Mesenchymal stem cell (in vitro differentiated cells and primary cell): ENCODE results near the gene EFNA2.

ENCODE experiments used
- DNase-seq: peaks from one replicate; pipeline ENCODE4 v3.0.0-alpha.2; 2013
- H2AFZ ChIP-seq: one replicate; pipeline ENCODE4 v1.6.1; 2013; ENCODE audit warnings: low read depth, mild to moderate bottlenecking, control low read depth, inconsistent platforms, low read length, moderate library complexity
- H2AK5ac ChIP-seq: 2 replicates; pipeline ENCODE4 v1.6.1; 2013; ENCODE audit warnings: low read length, moderate library complexity, mild to moderate bottlenecking, inconsistent platforms; ENCODE audit not compliant: severe bottlenecking
- H2BK120ac ChIP-seq: one replicate; pipeline ENCODE4 v1.6.1; 2013; ENCODE audit warnings: low read depth, mild to moderate bottlenecking, inconsistent platforms, low read length, moderate library complexity
- H2BK12ac ChIP-seq, 2 experiments: one replicate each; pipeline ENCODE4 v1.6.1; 2013; ENCODE audit warnings: inconsistent platforms in 2 of 2, low read length in 2 of 2, mild to moderate bottlenecking in 2 of 2, moderate library complexity in 2 of 2, control low read depth in 1 of 2
- H2BK15ac ChIP-seq: one replicate; pipeline ENCODE4 v1.6.1; 2013; ENCODE audit warnings: mild to moderate bottlenecking, low read depth, inconsistent platforms; ENCODE audit not compliant: poor library complexity, severe bottlenecking
- H2BK5ac ChIP-seq: 2 replicates; pipeline ENCODE4 v1.6.1; 2013; ENCODE audit warnings: low read depth, mild to moderate bottlenecking, low read length, control low read depth, inconsistent platforms; ENCODE audit not compliant: poor library complexity, severe bottlenecking
- H3K14ac ChIP-seq, 2 experiments: one replicate each; pipeline ENCODE4 v1.6.1; 2013; ENCODE audit warnings: inconsistent platforms in 2 of 2, low read length in 2 of 2, control low read depth in 1 of 2, mild to moderate bottlenecking in 1 of 2, moderate library complexity in 1 of 2
- H3K18ac ChIP-seq, 2 experiments: one replicate each; pipeline ENCODE4 v1.6.1; 2013; ENCODE audit warnings: inconsistent platforms in 2 of 2, low read length in 2 of 2, control low read depth in 1 of 2, low read depth in 1 of 2, mild to moderate bottlenecking in 1 of 2
- H3K23ac ChIP-seq, 2 experiments: one replicate each; pipeline ENCODE4 v1.6.1; 2013; ENCODE audit warnings: inconsistent platforms in 2 of 2, low read length in 2 of 2, mild to moderate bottlenecking in 2 of 2, moderate library complexity in 2 of 2, control low read depth in 1 of 2
- H3K27ac ChIP-seq: 2 replicates; pipeline ENCODE4 v1.5.1; 2013; ENCODE audit warnings: mild to moderate bottlenecking, moderate library complexity, low read length, control low read depth, inconsistent platforms; ENCODE audit not compliant: poor library complexity, severe bottlenecking
- H3K27me3 ChIP-seq, 2 experiments: 2 replicates each; pipeline versions ENCODE4 v1.6.1 to v1.7.0; 2013; ENCODE audit warnings: low read length in 2 of 2, mild to moderate bottlenecking in 2 of 2, moderate library complexity in 2 of 2, control low read depth in 1 of 2, inconsistent platforms in 1 of 2; ENCODE audit not compliant: control insufficient read depth in 1 of 2, insufficient read depth in 1 of 2
- H3K36me3 ChIP-seq, 2 experiments: 2 replicates each; pipeline versions ENCODE4 v1.6.1 to v1.7.0; 2013; ENCODE audit warnings: low read length in 2 of 2, control low read depth in 1 of 2, inconsistent platforms in 1 of 2, low read depth in 1 of 2, mild to moderate bottlenecking in 1 of 2; ENCODE audit not compliant: insufficient read depth in 2 of 2, control insufficient read depth in 1 of 2
- H3K4ac ChIP-seq, 2 experiments: one replicate each; pipeline ENCODE4 v1.6.1; 2013; ENCODE audit warnings: inconsistent platforms in 2 of 2, low read length in 2 of 2, mild to moderate bottlenecking in 2 of 2, moderate library complexity in 2 of 2, control low read depth in 1 of 2, low read depth in 1 of 2
- H3K4me1 ChIP-seq: 2 replicates; pipeline ENCODE4 v1.6.1; 2013; ENCODE audit warnings: low read depth, low read length, control low read depth; ENCODE audit not compliant: control insufficient read depth, insufficient read depth
- H3K4me2 ChIP-seq: 2 replicates; pipeline ENCODE4 v1.6.1; 2013; ENCODE audit warnings: low read length, mild to moderate bottlenecking, inconsistent platforms; ENCODE audit not compliant: poor library complexity, severe bottlenecking
- H3K4me3 ChIP-seq, 2 experiments: 2 replicates each; pipeline versions ENCODE4 v1.5.1 to v1.7.0; 2013; ENCODE audit warnings: low read length in 2 of 2, mild to moderate bottlenecking in 2 of 2, control low read depth in 1 of 2, low read depth in 1 of 2; ENCODE audit not compliant: insufficient read depth in 1 of 2
- H3K79me1 ChIP-seq: replicated peaks from 2 replicates; pipeline ENCODE4 v1.6.1; 2013; ENCODE audit warnings: mild to moderate bottlenecking, control low read depth, low read length, inconsistent platforms; ENCODE audit not compliant: poor library complexity, severe bottlenecking
- H3K9ac ChIP-seq: 2 replicates; pipeline ENCODE4 v1.7.0; 2013; ENCODE audit warnings: mild to moderate bottlenecking, low read length, moderate library complexity
- H3K9me3 ChIP-seq: 2 replicates; pipeline ENCODE4 v1.7.0; 2013; ENCODE audit warnings: mild to moderate bottlenecking, low read length; ENCODE audit not compliant: control insufficient read depth
- H4K8ac ChIP-seq: one replicate; pipeline ENCODE4 v1.6.1; 2013; ENCODE audit warnings: inconsistent platforms, mild to moderate bottlenecking, low read length, moderate library complexity
- H4K91ac ChIP-seq: one replicate; pipeline ENCODE4 v1.6.1; 2013; ENCODE audit warnings: mild to moderate bottlenecking, low read length, inconsistent platforms
- WGBS: methylation state at CpG from one replicate; pipeline ENCODE4 v1.1.7; 2013; ENCODE audit warnings: mixed read lengths; 5-methylcytosine and 5-hydroxymethylcytosine counted together

The EFNA2 gene

GRCh38 chr19:1259876-1260748 lies 25.6 kb upstream of the EFNA2 start:
- no peak overlapping the region for H2AFZ ChIP-seq
- H2BK120ac ChIP-seq = peak overlapping the region; percentile 88
- H3K27ac ChIP-seq = peak overlapping the region; percentile 70
- no peak overlapping the region for H2BK5ac ChIP-seq
- H3K4me1 ChIP-seq = peaks cover 80% of the 10 kb centered on the region
- peak overlapping the region; percentile 90 for H2AK5ac ChIP-seq
- peak overlapping the region; percentile 52 for H2BK15ac ChIP-seq
- peak overlapping the region; percentile 80 for H4K8ac ChIP-seq
- no peak for DNase-seq
- H3K4me2 ChIP-seq = peak overlapping the region; percentile 69
- H4K91ac ChIP-seq = peak overlapping the region; percentile 92
- H3K23ac ChIP-seq = peak overlapping the region in 1 of 2 experiments; percentile 30
- H3K4ac ChIP-seq = peak overlapping the region; percentile 24 to 73
- no peaks in the 10 kb centered on the region for H3K9me3 ChIP-seq
- no peaks in the 10 kb centered on the region for H3K27me3 ChIP-seq
- WGBS = 17% methylated on average over 25 of the region's 33 CpGs
- no peak overlapping the region for H3K14ac ChIP-seq
- peak overlapping the region; percentile 34 to 61 for H3K4me3 ChIP-seq
- peaks cover 32 to 53% of the 10 kb centered on the region in 2 experiments for H3K36me3 ChIP-seq
- H3K9ac ChIP-seq = peak overlapping the region; percentile 81
- H2BK12ac ChIP-seq = peak overlapping the region; percentile 78 to 92
- H3K79me1 ChIP-seq = peaks cover 4% of the 10 kb centered on the region
- peak overlapping the region; percentile 88 to 94 for H3K18ac ChIP-seq

DNA sequence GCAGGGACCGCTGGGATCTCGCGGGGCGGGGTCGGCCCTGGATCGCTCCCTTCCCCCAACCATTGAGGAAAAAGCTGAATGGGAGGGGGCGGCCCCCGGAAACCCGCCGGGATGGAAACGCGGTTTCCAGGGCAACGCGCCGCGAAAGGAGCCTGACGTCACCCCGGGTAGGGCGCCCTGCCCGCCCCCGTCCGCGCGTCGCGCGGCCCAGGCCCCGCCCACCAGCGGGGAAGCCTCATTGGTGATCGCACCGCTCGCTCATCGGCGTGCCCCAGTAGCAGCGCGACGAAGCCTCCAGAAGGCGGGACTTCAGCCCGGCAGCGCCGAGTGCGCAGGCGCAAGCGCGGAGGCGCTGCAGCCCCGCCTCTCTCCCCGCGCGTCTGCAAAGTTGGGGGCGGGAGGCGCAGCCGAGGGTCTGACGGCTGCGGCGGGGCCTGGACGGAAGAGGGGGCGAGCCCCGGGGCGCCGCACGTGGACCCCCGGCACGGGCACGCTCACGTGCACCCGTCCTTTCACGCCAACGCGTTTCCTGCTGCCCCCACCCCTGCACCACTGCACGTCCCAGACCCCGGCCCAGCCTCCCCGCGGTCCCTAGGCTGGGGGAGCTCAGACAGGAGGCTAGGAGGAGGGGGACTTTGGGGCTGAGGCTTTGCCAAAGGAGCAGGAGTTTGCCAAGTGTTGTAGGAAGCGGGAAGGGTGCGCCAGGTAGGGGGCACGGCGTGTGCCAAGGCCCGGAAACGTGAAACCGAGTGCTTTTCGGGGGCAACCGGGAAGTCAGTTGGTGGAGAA lies 24.7 kb upstream of the EFNA2 start:
- peak; percentile 95 for DNase-seq
- peak overlapping the region; percentile 91 for H3K9ac ChIP-seq
- 2% methylated on average over 70 of the region's 83 CpGs for WGBS

DNA sequence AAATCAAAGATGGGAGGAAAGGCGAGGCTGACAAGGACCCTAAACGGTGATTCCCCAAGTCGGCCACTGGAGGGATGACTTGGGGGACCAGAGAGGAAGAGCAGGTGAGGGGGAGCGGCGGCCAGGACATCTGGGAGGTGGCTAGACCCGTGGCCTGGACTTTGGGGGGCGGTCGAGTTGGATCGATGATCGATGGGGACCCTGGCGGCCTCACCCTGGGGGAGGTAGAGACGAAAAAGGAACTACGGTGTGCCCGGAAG lies 24.2 kb upstream of the EFNA2 start:
- Histone ChIP-seq H2AK5ac (peak overlapping the region; percentile 55), H3K9me3 (no peaks in the 10 kb centered on the region), H3K36me3 (peaks cover 21 to 41% of the 10 kb centered on the region in 2 experiments), H4K8ac (peak overlapping the region; percentile 93), H2AFZ (no peak overlapping the region), H3K18ac (peak overlapping the region; percentile 98 to 99), H3K4me2 (peak overlapping the region; percentile 94), H3K14ac (peak overlapping the region in 1 of 2 experiments; percentile 93), H2BK15ac (peak overlapping the region; percentile 66), H3K23ac (peak overlapping the region in 1 of 2 experiments; percentile 14), H3K4me3 (peak overlapping the region; percentile 67 to 80), H3K4ac (peak overlapping the region; percentile 90 to 97), H3K27ac (peak overlapping the region; percentile 78), H2BK5ac (peak overlapping the region; percentile 94), H3K27me3 (no peaks in the 10 kb centered on the region), H2BK12ac (peak overlapping the region; percentile 88 to 90), H2BK120ac (peak overlapping the region; percentile 97), H3K4me1 (peaks cover 81% of the 10 kb centered on the region), H3K9ac (peak overlapping the region; percentile 91), H4K91ac (peak overlapping the region; percentile 99), H3K79me1 (peaks cover 4% of the 10 kb centered on the region)
- 22% methylated on average over 14 of the region's 14 CpGs for WGBS
- DNase-seq = peak; percentile 54

More for the DNA sequence above, 24.7 kb upstream of the EFNA2 start:
- no peaks in the 10 kb centered on the region for H3K27me3 ChIP-seq
- H4K91ac ChIP-seq = peak overlapping the region; percentile 99
- peak overlapping the region; percentile 55 for H2AK5ac ChIP-seq
- H2BK12ac ChIP-seq = peak overlapping the region; percentile 90 to 92
- H3K79me1 ChIP-seq = peaks cover 4% of the 10 kb centered on the region
- H4K8ac ChIP-seq = peak overlapping the region; percentile 93
- H3K14ac ChIP-seq = peak overlapping the region in 1 of 2 experiments; percentile 93
- peak overlapping the region; percentile 97 for H2BK120ac ChIP-seq
- H2BK5ac ChIP-seq = peak overlapping the region; percentile 94
- peak overlapping the region in 1 of 2 experiments; percentile 95 for H3K23ac ChIP-seq
- H3K18ac ChIP-seq = peak overlapping the region; percentile 98 to 99
- H3K9me3 ChIP-seq = no peaks in the 10 kb centered on the region
- peaks cover 79% of the 10 kb centered on the region for H3K4me1 ChIP-seq
- peak overlapping the region; percentile 66 for H2BK15ac ChIP-seq
- peaks cover 24 to 45% of the 10 kb centered on the region in 2 experiments for H3K36me3 ChIP-seq
- H3K27ac ChIP-seq = peak overlapping the region; percentile 78
- peak overlapping the region; percentile 90 to 97 for H3K4ac ChIP-seq
- H2AFZ ChIP-seq = no peak overlapping the region
- H3K4me2 ChIP-seq = peak overlapping the region; percentile 94
- peak overlapping the region; percentile 67 to 80 for H3K4me3 ChIP-seq
